Adipocyte (in vitro differentiated cells): Measurements from ENCODE around the gene CDKN1C.

ENCODE experiments used
- DNase-seq: peaks from one replicate; pipeline ENCODE4 v3.0.0-alpha.2; 2015; ENCODE audit warnings: low read depth
- H3K27me3 ChIP-seq: replicated peaks from 2 replicates; pipeline ENCODE4 v1.7.0; 2013; ENCODE audit warnings: mild to moderate bottlenecking, low read length, moderate library complexity; ENCODE audit not compliant: control insufficient read depth, insufficient read depth
- H3K36me3 ChIP-seq: 2 replicates; pipeline ENCODE4 v1.7.0; 2013; ENCODE audit warnings: low read length, mild to moderate bottlenecking, moderate library complexity; ENCODE audit not compliant: control insufficient read depth, insufficient read depth, severe bottlenecking
- H3K4me1 ChIP-seq: 2 replicates; pipeline ENCODE4 v1.7.0; 2013; ENCODE audit warnings: mild to moderate bottlenecking, low read length, moderate library complexity; ENCODE audit not compliant: control insufficient read depth, insufficient read depth
- H3K4me3 ChIP-seq: 2 replicates; pipeline ENCODE4 v1.7.0; 2013; ENCODE audit warnings: mild to moderate bottlenecking, low read length, moderate library complexity
- H3K9ac ChIP-seq: 2 replicates; pipeline ENCODE4 v1.7.0; 2013; ENCODE audit warnings: mild to moderate bottlenecking, low read length, moderate library complexity
- H3K9me3 ChIP-seq: 2 replicates; pipeline ENCODE4 v1.7.0; 2013; ENCODE audit warnings: mild to moderate bottlenecking, low read length, moderate library complexity; ENCODE audit not compliant: control insufficient read depth

The CDKN1C gene

GRCh38 chr11:2836315-2837095, 49.1 kb downstream of the CDKN1C start:
- DNase-seq, result no peak
- Histone ChIP-seq H3K9ac (no peak overlapping the region), H3K36me3 (no peaks in the 10 kb centered on the region), H3K9me3 (no peaks in the 10 kb centered on the region), H3K4me1 (peaks cover 6% of the 10 kb centered on the region), H3K4me3 (no peak overlapping the region), H3K27me3 (peaks cover 35% of the 10 kb centered on the region)

- Histone ChIP-seq H3K9me3 (no peaks in the 10 kb centered on the region), H3K9ac (no peak overlapping the region), H3K27me3 (peaks cover 35% of the 10 kb centered on the region), H3K4me3 (no peak overlapping the region), H3K4me1 (peaks cover 6% of the 10 kb centered on the region), H3K36me3 (no peaks in the 10 kb centered on the region)
- DNase-seq, result no peak
Observed at GRCh38 chr11:2835751-2836150, 49.8 kb downstream of the CDKN1C start.

- no peak for DNase-seq
- Histone ChIP-seq H3K9me3 (peaks cover under 1% of the 10 kb centered on the region), H3K36me3 (no peaks in the 10 kb centered on the region), H3K4me1 (peaks cover 6% of the 10 kb centered on the region), H3K27me3 (peaks cover 35% of the 10 kb centered on the region), H3K4me3 (no peak overlapping the region), H3K9ac (no peak overlapping the region)
Observed at GRCh38 chr11:2835296-2835695, 50.3 kb downstream of the CDKN1C start.

- Histone ChIP-seq H3K9me3 (peaks cover 6% of the 10 kb centered on the region), H3K27me3 (peaks cover 35% of the 10 kb centered on the region), H3K36me3 (no peaks in the 10 kb centered on the region), H3K4me3 (no peak overlapping the region), H3K9ac (no peak overlapping the region), H3K4me1 (peaks cover 6% of the 10 kb centered on the region)
- DNase-seq, result no peak
Observed at GRCh38 chr11:2834503-2835273, 50.9 kb downstream of the CDKN1C start.

DNA sequence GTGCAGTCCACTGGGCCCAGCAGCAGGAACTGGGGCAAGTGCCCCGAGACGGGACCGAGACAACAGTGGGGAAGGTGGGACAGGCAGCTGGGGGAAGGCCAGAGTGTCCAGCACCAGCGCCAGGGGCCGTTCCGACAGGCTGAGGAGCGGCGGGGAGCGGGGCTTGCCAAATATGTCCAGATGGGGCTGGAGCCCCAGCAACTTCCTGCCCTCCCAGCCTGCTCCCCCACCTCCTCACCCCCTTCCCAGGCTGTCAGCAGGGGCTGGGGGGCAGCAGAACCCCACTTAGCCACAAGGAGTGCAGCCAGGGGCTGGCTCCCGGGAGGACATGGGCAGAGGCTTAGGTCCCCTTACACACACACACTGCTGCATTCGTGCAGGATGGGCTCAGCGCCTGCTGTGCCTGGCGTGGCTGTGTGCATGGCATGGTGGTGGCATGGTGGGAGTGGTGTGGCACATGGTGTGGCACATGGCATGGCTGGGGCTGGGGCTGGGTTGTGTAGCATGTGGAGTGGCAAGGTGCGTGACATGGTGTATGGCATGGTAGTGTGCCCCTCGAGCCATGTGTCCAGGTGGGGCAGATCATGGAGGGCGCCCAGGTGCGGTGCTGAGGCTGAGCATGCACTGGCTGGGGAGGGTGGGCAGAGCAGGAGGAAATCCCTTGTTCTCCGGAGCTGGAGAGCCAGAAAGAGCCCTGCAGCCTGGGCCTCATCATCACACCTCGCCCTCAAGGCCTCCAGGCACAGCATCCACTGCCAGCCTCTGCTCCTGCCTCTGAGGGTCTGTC, 51.7 kb downstream of the CDKN1C start:
- H3K4me1 ChIP-seq, result peaks cover 6% of the 10 kb centered on the region
- H3K4me3 ChIP-seq, result no peak overlapping the region
- H3K36me3 ChIP-seq, result no peaks in the 10 kb centered on the region
- H3K27me3 ChIP-seq, result peaks cover 35% of the 10 kb centered on the region
- no peak overlapping the region for H3K9ac ChIP-seq
- DNase-seq, result no peak
- peaks cover 13% of the 10 kb centered on the region for H3K9me3 ChIP-seq
